GM12865 (cell line): ENCODE data around the gene BORA.
"Not testable (repeated sequence)": the region's sequence is repeated elsewhere in the genome, so short reads cannot be mapped to it uniquely, and the experiment has no call there.

Experiments
- DNase-seq: peaks from one replicate; pipeline ENCODE4 v3.0.0; 2010; ENCODE audit warnings: low read depth
- H3K4me3 ChIP-seq: 2 replicates; pipeline ENCODE4 v1.5.1; 2011; ENCODE audit warnings: mild to moderate bottlenecking, low read depth, low read length, control low read depth
- TF ChIP-seq, protein P1 (sequence below): IDR thresholded peaks from 2 replicates; pipeline ENCODE4 v1.5.1; 2011; ENCODE audit warnings: low read length, control low read depth, low read depth, inconsistent platforms; ENCODE audit not compliant: insufficient read depth; ENCODE audit errors: missing control alignments

The BORA gene

DNA sequence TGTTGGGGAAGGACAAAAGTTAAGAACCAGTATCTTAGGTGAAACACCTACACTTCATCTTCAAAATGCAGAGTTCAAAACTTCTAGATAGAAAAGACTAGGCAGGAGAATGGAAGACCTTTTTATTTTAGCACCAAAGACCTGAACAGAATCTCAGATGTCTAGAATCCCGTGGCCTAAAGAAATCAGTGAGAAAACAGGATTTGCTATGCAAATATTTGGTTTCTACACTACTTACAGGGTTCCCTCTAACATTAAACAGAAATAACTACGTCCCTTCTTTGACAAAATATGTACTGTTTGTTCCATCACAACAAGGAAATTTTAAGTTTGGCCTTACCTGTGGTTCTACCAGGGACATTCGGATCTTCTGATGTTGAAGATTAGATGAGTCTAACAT is 32.5 kb downstream of the BORA start:
- H3K4me3 ChIP-seq = no peak overlapping the region
- TF ChIP-seq, protein P1, sequence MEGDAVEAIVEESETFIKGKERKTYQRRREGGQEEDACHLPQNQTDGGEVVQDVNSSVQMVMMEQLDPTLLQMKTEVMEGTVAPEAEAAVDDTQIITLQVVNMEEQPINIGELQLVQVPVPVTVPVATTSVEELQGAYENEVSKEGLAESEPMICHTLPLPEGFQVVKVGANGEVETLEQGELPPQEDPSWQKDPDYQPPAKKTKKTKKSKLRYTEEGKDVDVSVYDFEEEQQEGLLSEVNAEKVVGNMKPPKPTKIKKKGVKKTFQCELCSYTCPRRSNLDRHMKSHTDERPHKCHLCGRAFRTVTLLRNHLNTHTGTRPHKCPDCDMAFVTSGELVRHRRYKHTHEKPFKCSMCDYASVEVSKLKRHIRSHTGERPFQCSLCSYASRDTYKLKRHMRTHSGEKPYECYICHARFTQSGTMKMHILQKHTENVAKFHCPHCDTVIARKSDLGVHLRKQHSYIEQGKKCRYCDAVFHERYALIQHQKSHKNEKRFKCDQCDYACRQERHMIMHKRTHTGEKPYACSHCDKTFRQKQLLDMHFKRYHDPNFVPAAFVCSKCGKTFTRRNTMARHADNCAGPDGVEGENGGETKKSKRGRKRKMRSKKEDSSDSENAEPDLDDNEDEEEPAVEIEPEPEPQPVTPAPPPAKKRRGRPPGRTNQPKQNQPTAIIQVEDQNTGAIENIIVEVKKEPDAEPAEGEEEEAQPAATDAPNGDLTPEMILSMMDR = no peak
- DNase-seq = no peak

DNA sequence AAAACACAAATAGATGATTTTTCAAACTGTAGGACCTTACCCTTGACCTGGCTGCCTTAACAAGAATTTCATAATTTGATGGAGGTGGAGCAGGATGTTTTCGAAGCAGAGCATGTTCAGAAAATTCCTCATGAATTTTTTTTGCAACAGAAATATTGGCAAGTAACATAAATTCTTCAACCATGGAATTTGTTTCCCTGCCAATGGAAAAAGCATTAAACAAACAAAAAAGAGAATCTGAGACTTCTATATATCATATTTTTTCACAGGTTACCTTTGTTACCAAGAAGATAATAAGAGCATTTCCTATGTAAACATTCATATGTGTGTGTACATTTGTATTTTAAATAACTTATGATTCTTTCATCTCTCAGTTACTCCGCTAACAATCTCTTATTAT is 35.7 kb downstream of the BORA start:
- no peak overlapping the region for H3K4me3 ChIP-seq
- no peak for DNase-seq
- TF ChIP-seq, protein P1 = no peak

DNA sequence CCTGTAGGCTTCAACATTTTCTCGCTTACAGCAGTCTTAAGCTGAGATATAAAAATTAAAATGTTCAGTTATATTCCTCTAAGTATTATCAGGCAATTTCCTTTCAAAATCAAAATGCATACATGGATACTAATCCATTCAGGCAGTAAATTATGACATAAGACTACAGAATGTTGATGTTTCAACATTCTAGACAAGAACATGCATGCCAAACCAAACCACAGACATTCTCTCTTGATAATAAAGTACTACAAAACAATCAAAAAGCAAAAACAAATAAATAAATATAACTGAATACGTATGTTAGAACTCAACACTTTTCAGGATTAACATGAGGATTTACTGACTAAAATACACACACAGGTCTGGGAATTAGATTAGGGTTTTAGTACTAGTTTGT is 46.3 kb downstream of the BORA start:
- no peak overlapping the region for H3K4me3 ChIP-seq
- DNase-seq = no peak
- TF ChIP-seq, protein P1 = no peak

DNA sequence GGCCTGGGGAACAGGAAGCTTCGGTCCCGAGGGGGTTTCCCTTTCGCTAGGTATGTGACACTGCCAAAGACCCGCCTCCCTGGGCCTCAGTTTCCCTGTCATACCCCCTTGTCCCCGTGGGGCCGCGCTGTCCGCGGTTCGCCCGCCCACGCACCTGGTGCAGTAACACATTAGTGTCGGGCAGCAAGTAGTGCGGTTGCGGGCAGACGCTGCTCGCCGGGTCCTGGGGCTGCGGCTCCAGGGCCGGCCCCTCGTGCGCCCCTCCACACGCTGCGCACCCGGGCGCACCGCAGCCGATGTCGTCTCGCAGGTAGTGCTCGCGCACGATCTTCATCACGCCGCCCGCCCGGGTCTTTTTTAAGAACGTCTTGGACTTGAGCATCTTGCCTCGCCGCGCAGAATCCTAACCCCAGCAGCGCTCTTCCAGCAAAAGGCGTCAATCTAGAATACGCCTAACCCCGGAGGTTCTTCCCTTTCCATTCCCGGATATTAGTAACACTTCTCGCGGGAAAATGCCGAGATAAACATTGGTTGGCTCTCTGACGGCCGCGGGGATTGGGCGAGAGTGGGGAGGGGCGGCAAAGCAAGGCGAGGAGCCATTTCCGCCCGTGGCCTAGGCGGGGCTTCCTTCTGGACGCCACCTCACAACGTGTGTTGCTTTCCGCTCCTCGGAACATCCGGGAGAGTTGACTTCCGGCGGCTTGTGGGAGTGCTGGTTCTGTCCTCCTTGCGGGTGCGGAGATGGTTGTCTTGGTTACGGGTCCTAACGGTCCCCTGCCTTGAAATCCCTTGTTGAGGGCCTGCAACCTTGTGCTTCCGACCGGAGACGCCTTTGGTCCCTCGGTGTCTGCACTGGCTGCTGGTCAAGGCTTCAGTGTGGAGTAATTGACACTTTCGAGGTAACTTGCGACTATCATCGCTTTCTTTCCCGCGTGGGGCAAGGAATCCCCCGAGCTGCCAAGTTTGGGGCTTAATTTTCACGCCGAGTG is 54.0 kb downstream of the BORA start, which contains the start of the genes DIS3 and PIBF1:
TSS of gene DIS3 (minus strand) at position 450 of the 989 bp plus-strand sequence. CDS start at position 382, 68 bp downstream.
TSS of gene PIBF1 (plus strand) at position 683 of the 989 bp plus-strand sequence. CDS start 1,337 bp downstream, outside the sequence.
- TF ChIP-seq, protein P1 = peak; percentile 18
- DNase-seq = peak; percentile 98
- peak within 1 kb of the TSS; percentile 100 for H3K4me3 ChIP-seq

DNA sequence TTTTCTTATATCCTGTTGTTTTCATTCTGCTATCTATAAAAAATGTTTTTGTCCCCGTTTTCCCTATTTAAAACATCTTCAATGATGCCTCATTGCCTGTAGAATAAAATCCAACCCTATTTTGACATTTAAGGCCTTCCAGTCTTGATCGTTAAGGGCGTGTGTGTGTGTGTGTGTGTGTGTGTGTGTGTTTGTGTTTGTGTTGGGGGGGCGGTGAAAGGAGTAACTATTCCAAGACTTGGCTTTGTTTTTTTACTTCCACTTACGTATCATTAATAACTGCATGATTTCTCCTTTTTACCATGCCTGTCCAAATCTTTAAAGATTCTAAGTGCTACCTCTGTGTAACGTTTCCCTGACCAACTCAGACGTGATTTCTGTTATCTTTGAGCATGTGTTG is 55.0 kb downstream of the BORA start:
- DNase-seq = peak; percentile 6
- TF ChIP-seq, protein P1 = no peak
- peak overlapping the region; percentile 100 for H3K4me3 ChIP-seq

DNA sequence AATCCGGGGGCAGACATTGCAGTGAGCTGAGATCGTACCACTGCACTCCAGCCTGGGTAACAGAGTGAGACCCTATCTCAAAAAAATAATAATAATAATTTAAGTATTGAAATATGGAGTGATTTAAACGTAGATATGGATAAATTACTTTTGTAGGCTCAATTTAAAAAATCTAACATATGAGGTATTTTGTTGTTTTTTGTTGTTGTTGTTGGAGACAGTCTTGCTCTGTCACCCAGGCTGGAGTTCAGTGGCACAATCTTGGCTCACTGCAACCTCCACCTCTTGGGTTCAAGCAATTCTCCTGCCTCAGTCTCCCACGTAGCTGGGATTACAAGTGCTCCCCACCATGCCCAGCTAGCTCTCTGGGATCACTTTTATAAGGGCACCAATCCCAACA is 57.0 kb downstream of the BORA start:
- not testable (repeated sequence) for DNase-seq, H3K4me3 ChIP-seq

DNA sequence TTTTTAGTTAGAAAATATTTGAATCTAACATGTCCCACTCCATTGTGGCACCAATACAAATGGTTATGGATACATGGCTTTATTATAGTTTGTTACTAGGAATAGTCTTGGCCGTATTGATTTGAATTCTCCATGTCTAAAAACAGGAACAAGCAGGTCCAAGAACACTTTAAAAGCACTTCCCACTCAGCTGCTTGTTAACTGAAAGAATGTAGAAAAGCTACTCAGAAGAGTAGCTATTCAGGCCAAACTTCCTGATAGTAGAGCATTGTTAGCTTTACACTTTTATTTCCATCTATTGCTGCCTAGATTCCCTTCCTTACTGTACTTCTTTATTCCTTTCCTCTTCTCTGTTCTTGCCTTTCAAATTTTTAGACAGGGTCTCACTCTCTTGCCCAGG is 61.1 kb downstream of the BORA start:
- DNase-seq = no peak
- H3K4me3 ChIP-seq = no peak overlapping the region
- TF ChIP-seq, protein P1 = no peak
